C4-2B (cell line): ENCODE results near the gene RFNG.

Experiments used
- H3K27ac ChIP-seq: fragments of 450-650 bp; 2 replicates; pipeline ENCODE4 v1.5.1; 2017
- ZFX ChIP-seq: fragments of 450-650 bp; IDR thresholded peaks from 2 replicates; pipeline ENCODE4 v1.6.1; 2017
- TF ChIP-seq, protein P1 (sequence below): fragments of 450-650 bp; conservative IDR thresholded peaks from 2 replicates; pipeline ENCODE4 v1.5.1; 2017; ENCODE audit warnings: mild to moderate bottlenecking

RFNG gene

DNA sequence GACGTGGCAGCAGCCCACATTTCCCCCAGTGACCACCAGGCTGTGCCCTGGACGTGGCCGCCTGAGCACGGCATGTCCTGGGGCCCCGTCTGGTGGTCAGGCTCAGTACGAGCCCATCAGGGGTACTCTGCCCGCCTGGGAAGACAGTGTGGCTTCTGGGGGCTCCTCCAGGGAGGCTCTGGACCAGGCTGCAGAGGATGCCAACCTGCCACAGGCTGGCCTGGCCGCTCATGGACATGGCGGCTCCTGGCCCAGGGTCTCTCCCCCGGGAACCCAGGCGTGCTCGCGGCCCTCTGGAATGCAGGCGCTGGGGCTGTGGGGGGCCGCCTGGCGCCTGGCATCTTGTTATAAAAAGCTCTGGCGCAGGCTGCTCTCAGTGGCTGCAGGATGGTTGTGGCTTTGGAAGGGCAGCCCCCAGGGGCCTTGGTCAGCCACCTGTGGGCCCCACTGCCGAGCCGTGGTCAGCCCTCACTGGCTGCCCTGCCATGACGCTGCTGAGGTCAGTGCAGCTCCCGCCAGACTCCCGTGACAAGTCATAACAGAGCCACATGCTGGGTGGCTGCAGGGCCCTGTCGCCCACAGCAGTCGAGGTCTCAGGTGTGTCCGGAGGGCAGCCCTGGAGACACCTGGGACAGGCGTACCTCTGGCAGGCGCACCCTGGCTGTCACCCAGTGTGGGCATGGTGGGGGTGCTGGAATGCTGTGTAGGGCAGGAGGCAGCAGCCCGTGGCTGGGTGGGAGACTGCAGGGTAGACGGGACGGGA lies 43.9 kb downstream of the RFNG start:
- TF ChIP-seq ZFX, result no peak
- TF ChIP-seq, protein P1, sequence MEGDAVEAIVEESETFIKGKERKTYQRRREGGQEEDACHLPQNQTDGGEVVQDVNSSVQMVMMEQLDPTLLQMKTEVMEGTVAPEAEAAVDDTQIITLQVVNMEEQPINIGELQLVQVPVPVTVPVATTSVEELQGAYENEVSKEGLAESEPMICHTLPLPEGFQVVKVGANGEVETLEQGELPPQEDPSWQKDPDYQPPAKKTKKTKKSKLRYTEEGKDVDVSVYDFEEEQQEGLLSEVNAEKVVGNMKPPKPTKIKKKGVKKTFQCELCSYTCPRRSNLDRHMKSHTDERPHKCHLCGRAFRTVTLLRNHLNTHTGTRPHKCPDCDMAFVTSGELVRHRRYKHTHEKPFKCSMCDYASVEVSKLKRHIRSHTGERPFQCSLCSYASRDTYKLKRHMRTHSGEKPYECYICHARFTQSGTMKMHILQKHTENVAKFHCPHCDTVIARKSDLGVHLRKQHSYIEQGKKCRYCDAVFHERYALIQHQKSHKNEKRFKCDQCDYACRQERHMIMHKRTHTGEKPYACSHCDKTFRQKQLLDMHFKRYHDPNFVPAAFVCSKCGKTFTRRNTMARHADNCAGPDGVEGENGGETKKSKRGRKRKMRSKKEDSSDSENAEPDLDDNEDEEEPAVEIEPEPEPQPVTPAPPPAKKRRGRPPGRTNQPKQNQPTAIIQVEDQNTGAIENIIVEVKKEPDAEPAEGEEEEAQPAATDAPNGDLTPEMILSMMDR, result no peak
- H3K27ac ChIP-seq, result no peak overlapping the region

DNA sequence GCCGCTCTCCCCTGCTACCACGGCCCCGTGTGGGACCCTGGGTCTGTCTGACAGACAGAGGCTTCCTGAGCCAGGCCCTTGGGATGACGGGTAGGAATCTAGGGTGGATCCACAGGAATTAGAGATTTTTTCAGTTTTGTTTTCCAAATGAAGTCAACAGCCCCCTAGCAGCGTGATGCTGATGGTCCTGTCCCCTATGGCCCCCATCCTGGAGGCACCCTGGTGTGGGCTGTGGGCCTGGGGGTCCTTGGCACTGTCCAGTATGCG lies 44.5 kb downstream of the RFNG start:
- no peak overlapping the region for H3K27ac ChIP-seq
- TF ChIP-seq ZFX, result no peak
- TF ChIP-seq, protein P1, result no peak

DNA sequence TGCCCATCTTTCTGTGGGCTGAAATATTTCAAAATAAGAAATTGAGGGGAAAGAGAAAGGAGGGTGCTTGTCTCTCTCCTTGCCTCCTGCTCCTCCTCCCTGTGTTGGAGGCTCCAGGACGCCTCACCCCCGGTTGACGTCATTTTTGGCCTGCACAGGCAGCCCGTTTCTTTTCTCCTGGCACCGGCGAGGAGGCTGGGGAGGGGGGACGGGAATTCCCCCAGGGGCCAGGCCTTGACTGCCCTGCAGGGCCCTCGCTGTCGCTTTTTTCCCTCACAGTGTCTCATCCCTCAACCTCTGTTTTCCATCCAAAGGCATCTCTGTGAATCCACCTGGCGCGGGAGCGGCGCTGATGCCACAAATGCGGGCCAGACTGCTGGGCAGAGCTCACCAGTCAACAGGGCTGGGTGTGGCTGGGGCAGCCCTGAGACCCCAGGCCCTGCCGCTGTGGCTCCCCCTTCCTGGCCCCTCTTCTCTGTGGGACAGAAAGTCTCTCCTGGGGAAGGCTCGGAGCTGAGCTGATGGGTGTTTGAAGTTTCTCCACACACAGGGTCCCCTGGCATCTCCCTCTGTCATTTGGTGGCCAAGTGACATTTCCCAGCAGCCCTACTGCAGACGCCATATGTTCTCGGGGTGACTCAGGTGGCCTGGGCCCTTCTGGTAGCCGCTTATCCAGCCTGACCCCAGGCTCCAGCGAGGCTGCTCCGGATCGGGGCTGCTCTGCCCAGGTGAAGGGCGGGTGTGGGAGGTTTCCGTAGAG lies 45.0 kb downstream of the RFNG start:
- H3K27ac ChIP-seq, result no peak overlapping the region
- TF ChIP-seq, protein P1, result no peak
- TF ChIP-seq ZFX, result no peak

DNA sequence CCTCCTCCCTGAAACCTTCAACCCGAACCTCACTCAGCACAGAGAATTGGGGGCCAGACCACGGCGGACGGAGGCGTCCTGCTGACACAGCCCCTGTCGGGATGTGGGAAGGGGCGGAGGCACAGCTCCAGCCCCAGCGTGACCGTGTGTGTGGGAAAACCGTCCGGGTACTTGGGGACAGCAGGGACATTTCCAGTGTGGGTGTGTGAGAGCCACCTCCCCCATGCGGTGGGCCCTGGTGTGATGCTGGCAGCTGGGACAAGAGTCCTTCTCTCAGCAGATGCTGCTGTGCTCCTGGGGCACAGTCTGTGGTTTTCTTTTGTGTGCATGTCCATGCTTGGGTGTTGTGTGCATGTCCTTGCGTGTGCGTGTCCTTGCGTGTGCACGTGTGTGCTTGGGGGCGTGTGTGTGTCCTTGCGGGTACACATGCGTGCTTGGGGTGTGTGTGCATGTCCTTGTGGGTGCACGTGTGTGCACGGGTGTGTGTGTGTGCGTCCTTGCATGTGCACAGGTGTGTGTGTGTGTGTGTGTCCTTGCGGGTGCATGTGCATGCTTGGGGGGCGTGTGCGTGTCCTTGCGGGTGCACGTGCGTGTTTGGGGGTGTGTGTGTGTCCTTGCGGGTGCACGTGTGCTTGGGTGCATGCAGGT lies 45.8 kb downstream of the RFNG start:
- no peak overlapping the region for H3K27ac ChIP-seq
- TF ChIP-seq ZFX, result no peak
- TF ChIP-seq, protein P1, result no peak

DNA sequence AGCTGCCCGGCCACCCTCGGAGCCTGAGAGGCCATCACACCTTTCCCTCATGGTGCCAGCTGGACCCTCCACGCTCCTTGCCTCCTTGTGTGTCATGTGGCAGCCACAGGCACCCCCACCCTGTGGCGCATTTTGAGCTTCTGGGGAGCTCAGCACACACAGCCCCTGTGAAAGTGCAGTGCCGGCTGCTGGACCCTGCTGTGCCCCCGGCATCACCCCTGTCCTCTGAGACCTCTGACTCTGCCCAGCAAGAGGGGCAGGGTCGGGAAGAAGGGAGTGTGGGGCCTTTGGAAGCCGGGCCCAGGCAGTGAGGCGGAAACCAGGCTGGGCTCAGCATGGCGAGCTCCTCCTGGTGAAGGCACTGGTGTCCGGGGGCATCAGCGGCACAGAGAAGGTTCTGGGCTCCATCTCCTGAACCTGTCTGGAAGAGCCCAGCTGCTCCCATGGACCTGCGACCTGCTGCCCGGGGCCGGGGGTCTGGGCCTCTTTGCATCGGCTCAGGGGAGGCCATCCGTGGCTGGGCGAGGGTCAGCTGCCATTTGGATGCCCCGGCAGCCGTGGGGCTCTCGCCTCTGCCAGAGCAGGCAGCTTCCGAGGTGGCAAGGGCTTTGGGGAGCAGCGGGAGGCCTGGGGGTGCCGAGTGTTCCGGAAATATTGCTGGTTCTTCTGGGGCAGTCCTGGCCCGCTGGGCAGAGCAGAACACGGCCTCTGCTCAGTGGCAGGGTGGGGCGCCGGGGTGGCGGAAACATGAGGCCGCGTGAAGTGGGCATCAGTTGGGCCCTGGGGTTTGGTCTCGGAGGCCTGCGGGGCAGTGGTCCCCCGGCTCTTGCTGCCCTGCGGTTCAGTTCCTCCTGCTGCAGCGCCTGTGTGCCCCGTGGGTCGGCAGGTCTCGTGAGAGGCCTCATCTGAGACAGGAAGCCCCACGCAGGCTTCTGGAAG lies 46.8 kb downstream of the RFNG start:
- H3K27ac ChIP-seq, result no peak overlapping the region
- TF ChIP-seq ZFX, result no peak
- TF ChIP-seq, protein P1, result no peak

DNA sequence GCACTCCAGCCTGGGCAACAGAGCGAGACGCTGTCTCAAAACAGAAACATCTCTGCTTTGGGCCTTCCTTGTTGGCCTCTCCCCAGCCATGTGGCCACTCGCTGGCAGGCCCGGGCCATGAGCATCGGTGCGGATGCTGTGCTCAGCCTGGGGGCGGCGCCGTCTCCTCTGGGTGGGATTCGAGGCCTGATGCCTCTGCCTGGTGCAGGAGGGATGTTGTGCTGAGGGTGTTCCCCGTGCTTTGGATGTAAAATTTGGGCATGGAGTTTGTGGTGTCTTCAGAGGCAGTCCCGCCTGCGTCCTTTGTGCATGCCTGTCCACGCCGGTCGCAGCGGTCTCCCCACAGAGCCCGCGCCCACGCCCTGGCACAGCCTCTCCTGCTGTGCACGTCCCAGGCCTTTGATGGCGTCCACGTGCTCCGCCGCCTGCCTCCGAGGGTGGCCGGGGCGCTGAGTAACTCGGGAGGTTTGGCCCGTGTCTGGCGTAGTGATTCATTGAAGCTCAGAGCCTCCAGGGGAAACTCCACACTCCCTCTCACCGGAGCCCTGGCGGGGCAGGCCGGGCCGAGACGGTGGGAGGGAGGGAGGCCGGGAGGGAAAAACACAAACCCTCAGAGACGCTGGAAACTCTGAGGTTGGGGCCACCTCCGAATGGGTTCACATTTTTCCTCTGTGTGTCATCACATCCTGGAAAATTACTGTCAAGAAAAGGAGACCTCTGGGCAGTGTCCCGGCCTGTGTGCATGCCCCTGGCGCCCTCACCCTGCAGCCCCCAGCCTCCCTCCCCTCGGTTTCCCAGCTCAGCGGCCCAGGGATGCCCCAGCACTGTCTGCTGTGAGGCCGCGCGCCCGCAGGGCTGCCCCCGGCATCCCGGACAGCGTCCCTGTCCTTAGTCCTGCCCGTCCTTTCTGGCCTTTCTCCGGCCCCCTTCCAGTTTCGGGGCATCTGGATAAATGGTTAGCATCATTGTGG lies 47.9 kb downstream of the RFNG start:
- H3K27ac ChIP-seq, result no peak overlapping the region
- no peak for TF ChIP-seq ZFX
- TF ChIP-seq, protein P1, result no peak
